Spleen (tissue), 11 donors: Measurements from ENCODE around the gene TPM2. TPM values are rescaled to one million over a fixed set of nuclear protein-coding genes. Genes with fewer than 3 reads are reported as not detected.
A peak's percentile ranks its signal among the peaks of the same experiment; 100 is the strongest.

Source experiments
- DNase-seq: peaks from one replicate; pipeline ENCODE4 v3.0.0-alpha.2; 2020
- H3K27ac ChIP-seq, 8 donors: fragments of 200-600 bp; sonication (generic) in 7 of 8; 1 replicate in 4 of 8; 2 replicates in 4 of 8; pipeline versions ENCODE4 v1.5.0 to v1.8.0; 2016 to 2021; ENCODE audit warnings: inconsistent platforms in 4 of 8, mild to moderate bottlenecking in 4 of 8, moderate library complexity in 1 of 8
- H3K27me3 ChIP-seq, 7 donors: fragments of 200-600 bp; sonication (generic) in 6 of 7; replicated peaks in 1 of 7; 1 replicate in 4 of 7; 2 replicates in 3 of 7; pipeline versions ENCODE4 v1.5.0 to v1.8.0; 2016 to 2021; ENCODE audit warnings: inconsistent platforms in 3 of 7, mild to moderate bottlenecking in 1 of 7
- H3K36me3 ChIP-seq, 6 donors: fragments of 200-600 bp; sonication (generic) in 5 of 6; 1 replicate in 4 of 6; 2 replicates in 2 of 6; pipeline versions ENCODE4 v1.5.0 to v1.8.0; 2016 to 2021; ENCODE audit warnings: inconsistent platforms in 2 of 6
- H3K4me1 ChIP-seq, 6 donors: fragments of 200-600 bp; sonication (generic) in 5 of 6; 1 replicate in 3 of 6; 2 replicates in 3 of 6; pipeline versions ENCODE4 v1.5.0 to v1.8.0; 2016 to 2021; ENCODE audit warnings: inconsistent platforms in 3 of 6
- H3K4me3 ChIP-seq, 8 donors: fragments of 200-600 bp; sonication (generic) in 7 of 8; 1 replicate in 4 of 8; 2 replicates in 4 of 8; pipeline versions ENCODE4 v1.5.0 to v1.8.0; 2016 to 2021; ENCODE audit warnings: inconsistent platforms in 4 of 8, mild to moderate bottlenecking in 4 of 8, moderate library complexity in 2 of 8
- H3K9me3 ChIP-seq, 8 donors: fragments of 200-600 bp; sonication (generic) in 7 of 8; 1 replicate in 4 of 8; 2 replicates in 4 of 8; pipeline versions ENCODE4 v1.5.0 to v1.8.0; 2016 to 2021; ENCODE audit warnings: inconsistent platforms in 4 of 8
- POLR2A ChIP-seq, 3 donors: fragments of 450-650 bp; IDR thresholded peaks; one replicate each; pipeline ENCODE4 v1.5.1; 2017; ENCODE audit warnings: antibody characterized with exemption in 3 of 3, mild to moderate bottlenecking in 1 of 3
- POLR2AphosphoS5 ChIP-seq, 3 donors: sonication (generic); formaldehyde crosslinking; IDR thresholded peaks; one replicate each; pipeline ENCODE4 v1.5.1; 2017; ENCODE audit warnings: antibody characterized with exemption in 3 of 3
- WGBS, 5 donors: extraction: QIAGEN DNeasy Blood & Tissue Kit in 3 of 5; methylation state at CpG; one replicate each; pipeline versions ENCODE4 v1.1.5 to v1.1.7; 2013 to 2018; 5-methylcytosine and 5-hydroxymethylcytosine counted together
- intact Hi-C: fragments of 100-400 bp; cut with DNase I; formaldehyde crosslinking; loops from one replicate; pipeline ENCODE4 v1.15.0; 2023; ENCODE audit warnings: low total_unique reads
- polyA plus RNA-seq, 3 donors: library from polyadenylated mRNA; stranded (reverse); fragments of 200-250 nt; gene quantifications; one replicate each; pipeline ENCODE4 v1.2.1, GENCODE V29; 2013
- total RNA-seq, 7 donors: library from RNA; depleted of rRNA in 3 of 7; stranded (reverse); fragments of >200 nt in 3 of 7; fragmentation: NEBNext Ultra II Directional in 4 of 7; extraction: Animal tissue kit (Norgen Biotek cat#: 25700) in 4 of 7; gene quantifications; one replicate each; pipeline versions ENCODE4 v1.1.0 to v1.2.1, GENCODE V29; 2016 to 2021
- TF ChIP-seq, protein P1 (sequence below), 11 experiments: fragments of 200-600 bp in 7 of 11; fragments of 450-650 bp in 4 of 11; sonication (generic) in 4 of 11; IDR thresholded peaks in 8 of 11; conservative IDR thresholded peaks in 3 of 11; 1 replicate in 7 of 11; 2 replicates in 4 of 11; pipeline versions ENCODE4 v1.4.0 to v1.8.0; 2016 to 2021; ENCODE audit warnings: antibody characterized with exemption in 11 of 11, inconsistent platforms in 4 of 11, mild to moderate bottlenecking in 1 of 11
- donor health status: healthy with polysubstance abuse.
- donor health status: DM: no; HTN: no; CAD: no; lungs with moderate emphysema.
- donor health status: DM: no; HTN: no; CAD: no.
- donor health status: Bipolar disorder and iron deficiency.
- donor health status: healthy.
- donor health status: DM: no; HTN: no; CAD: no.
- donor health status: DM: yes; HTN: yes; CAD: no.

Gene TPM2
- total and polyA plus RNA-seq, 10 donors, result 43.1 to 237 (median 119) TPM

DNA sequence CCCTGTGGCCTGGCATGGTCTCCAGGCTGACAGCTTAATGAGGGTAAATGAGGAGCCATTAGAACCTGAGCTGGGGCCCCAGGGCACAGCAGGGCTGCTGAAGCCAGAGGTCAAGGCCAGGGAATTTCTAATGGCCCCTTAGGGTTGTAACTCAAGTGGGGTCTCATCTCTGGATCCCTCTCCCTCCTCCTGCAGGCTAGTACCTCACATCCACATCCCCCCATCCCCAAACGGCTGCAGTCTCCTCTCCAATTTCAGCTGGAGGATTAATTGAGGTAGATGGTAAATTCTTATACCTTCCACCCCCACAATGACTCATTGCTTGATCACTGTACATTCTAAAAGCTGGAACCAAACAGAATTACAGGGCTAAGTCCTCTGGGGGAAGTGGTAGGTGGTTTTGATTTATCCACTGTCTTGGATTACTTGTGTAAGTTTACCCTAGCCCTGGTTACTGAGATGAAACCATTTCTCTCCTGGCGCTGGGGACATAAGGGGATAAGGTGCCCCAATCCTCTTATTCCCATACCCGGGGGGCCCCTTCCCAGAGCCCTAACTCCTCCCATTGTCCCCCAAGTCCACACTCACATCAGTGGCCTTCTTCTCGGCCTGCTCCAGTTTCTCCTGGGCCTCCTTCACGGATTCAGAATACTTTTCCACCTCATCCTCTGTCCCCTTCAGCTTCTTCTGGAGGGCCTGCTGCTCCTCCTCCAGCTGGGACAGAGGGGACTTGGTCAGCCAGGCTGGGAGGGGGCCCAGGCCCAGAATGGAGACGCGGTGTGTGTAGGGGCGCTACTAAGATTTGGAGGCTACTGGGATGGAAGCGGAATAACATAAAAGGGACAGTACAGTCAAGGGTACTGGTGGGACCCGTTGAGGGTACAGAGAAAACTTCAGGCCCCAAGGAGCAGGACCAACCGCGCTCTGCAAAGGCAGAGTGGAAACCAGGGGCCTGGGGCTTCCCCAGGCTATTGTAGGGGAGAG lies 875 bp downstream of the TPM2 start:
- peaks cover 0 to 64% (median 22%) of the 10 kb centered on the region in 6 donors for H3K4me1 ChIP-seq
- H3K9me3 ChIP-seq, result no peaks in the 10 kb centered on the region
- H3K36me3 ChIP-seq, result peaks cover 0 to 17% (median 4%) of the 10 kb centered on the region in 6 donors
- H3K27ac ChIP-seq, result peak overlapping the region in 7 of 8 donors; percentile 41 to 90 (median 86)
- WGBS, 5 donors, result 71 to 88% (median 82%) methylated on average over 12 of the region's 12 CpGs
- H3K4me3 ChIP-seq, result peak overlapping the region; percentile 12 to 83 (median 69)
- TF ChIP-seq POLR2AphosphoS5 (IDR thresholded peaks at IDR 0.05) (no peak), POLR2A (IDR thresholded peaks at IDR 0.05) (no peak)
- TF ChIP-seq, protein P1, sequence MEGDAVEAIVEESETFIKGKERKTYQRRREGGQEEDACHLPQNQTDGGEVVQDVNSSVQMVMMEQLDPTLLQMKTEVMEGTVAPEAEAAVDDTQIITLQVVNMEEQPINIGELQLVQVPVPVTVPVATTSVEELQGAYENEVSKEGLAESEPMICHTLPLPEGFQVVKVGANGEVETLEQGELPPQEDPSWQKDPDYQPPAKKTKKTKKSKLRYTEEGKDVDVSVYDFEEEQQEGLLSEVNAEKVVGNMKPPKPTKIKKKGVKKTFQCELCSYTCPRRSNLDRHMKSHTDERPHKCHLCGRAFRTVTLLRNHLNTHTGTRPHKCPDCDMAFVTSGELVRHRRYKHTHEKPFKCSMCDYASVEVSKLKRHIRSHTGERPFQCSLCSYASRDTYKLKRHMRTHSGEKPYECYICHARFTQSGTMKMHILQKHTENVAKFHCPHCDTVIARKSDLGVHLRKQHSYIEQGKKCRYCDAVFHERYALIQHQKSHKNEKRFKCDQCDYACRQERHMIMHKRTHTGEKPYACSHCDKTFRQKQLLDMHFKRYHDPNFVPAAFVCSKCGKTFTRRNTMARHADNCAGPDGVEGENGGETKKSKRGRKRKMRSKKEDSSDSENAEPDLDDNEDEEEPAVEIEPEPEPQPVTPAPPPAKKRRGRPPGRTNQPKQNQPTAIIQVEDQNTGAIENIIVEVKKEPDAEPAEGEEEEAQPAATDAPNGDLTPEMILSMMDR (IDR thresholded peaks at IDR 0.05 in 8 of 11, conservative IDR thresholded peaks at IDR 0.05 in 3 of 11), result no peak
- DNase-seq, result no peak
- H3K27me3 ChIP-seq, result peaks cover 0 to 7% (median 0%) of the 10 kb centered on the region in 7 donors
- intact Hi-C loops, result no loop called here

DNA sequence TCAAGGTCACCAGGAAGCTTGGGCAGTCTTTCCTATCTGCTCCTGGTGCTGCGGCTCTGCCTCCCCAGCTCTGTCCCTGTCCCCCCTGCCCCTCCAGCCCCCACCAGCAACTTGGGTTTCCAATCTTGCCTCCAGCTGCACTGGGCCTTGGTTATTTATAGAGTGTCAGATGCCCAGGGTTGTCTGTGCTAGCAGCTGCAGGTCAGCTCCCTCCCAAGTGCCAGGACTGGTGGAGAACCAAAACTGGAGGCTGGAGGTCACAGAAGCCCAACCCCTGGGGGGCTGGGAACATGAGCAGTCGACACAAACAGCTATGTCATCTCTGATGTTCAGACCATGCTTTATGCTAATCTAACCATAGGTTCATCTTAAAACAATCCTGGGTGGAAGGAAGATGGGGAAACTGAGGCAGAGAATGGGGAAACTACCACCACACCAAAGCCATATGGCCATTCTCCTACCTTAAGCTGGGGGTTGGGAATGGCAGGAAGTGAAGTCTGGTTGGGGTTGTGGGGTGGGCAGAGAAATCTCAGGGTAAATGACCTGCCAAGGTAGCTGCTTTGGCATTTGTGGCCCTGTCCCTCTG lies 1.7 kb downstream of the TPM2 start:
- Histone ChIP-seq H3K4me3 (peak overlapping the region in 5 of 8 donors; percentile 13 to 83 (median 71)), H3K36me3 (peaks cover 0 to 25% (median 4%) of the 10 kb centered on the region in 6 donors), H3K9me3 (no peaks in the 10 kb centered on the region), H3K4me1 (peaks cover 0 to 64% (median 22%) of the 10 kb centered on the region in 6 donors), H3K27me3 (peaks cover 0 to 7% (median 0%) of the 10 kb centered on the region in 7 donors), H3K27ac (peak overlapping the region in 3 of 8 donors; percentile 84 to 90 (median 88))
- TF ChIP-seq, protein P1 (IDR thresholded peaks at IDR 0.05 in 8 of 11, conservative IDR thresholded peaks at IDR 0.05 in 3 of 11), result no peak
- TF ChIP-seq POLR2AphosphoS5 (IDR thresholded peaks at IDR 0.05) (no peak), POLR2A (IDR thresholded peaks at IDR 0.05) (no peak)
- intact Hi-C loops, result no loop called here
- no peak for DNase-seq
- 56 to 95% (median 90%) methylated on average over 1 to 2 of the region's 2 CpGs for WGBS, 5 donors

DNA sequence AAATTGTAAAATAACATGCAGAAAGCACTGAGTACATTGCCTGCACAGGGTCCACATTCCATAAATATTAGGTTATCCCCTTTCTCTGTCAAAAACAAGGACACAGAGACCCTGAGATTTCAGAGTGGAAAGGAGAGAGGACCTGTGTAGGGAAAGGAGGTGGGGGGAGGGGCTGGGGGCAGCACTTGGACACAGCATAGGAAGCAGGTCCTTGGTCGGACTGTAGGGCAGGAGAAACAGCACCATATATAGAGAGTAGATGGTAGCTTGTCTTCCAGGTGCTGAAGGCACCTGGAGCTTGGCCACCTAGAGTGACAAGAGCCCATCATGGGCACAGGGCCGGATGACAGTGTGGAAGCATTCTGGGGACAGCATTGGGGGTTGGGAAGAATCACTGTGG lies 2.4 kb downstream of the TPM2 start:
- no peak for DNase-seq
- TF ChIP-seq POLR2A (IDR thresholded peaks at IDR 0.05), result no peak
- TF ChIP-seq, protein P1 (IDR thresholded peaks at IDR 0.05 in 8 of 11, conservative IDR thresholded peaks at IDR 0.05 in 3 of 11), result no peak
- no peak for TF ChIP-seq POLR2AphosphoS5 (IDR thresholded peaks at IDR 0.05)
- Histone ChIP-seq H3K27me3 (peaks cover 0 to 7% (median 0%) of the 10 kb centered on the region in 7 donors), H3K27ac (peak overlapping the region in 1 of 8 donors; percentile 17), H3K9me3 (no peaks in the 10 kb centered on the region), H3K4me1 (peaks cover 0 to 64% (median 22%) of the 10 kb centered on the region in 6 donors), H3K36me3 (peaks cover 0 to 33% (median 7%) of the 10 kb centered on the region in 6 donors), H3K4me3 (peak overlapping the region in 2 of 8 donors; percentile 67 to 77)
- 78 to 90% (median 85%) methylated on average over 2 of the region's 2 CpGs for whole genome bisulfite sequencing, 5 donors
- intact Hi-C loops, result no loop called here
